Transverse colon (tissue), 4 donors: ENCODE measurements around the gene ZNF205.

Experiments
- CTCF ChIP-seq, 5 experiments: fragments of 200-600 bp in 3 of 5; fragments of 450-650 bp in 2 of 5; sonication (generic) in 3 of 5; IDR thresholded peaks; 1 replicate in 2 of 5; 2 replicates in 3 of 5; pipeline ENCODE4 v1.5.1; 2016 to 2017; ENCODE audit warnings: antibody characterized with exemption in 5 of 5, inconsistent platforms in 3 of 5, mild to moderate bottlenecking in 2 of 5, moderate library complexity in 1 of 5
- EP300 ChIP-seq: sonication (generic); formaldehyde crosslinking; IDR thresholded peaks from one replicate; pipeline ENCODE4 v1.6.1; 2017; ENCODE audit warnings: antibody characterized with exemption, low read depth
- POLR2A ChIP-seq: fragments of 450-650 bp; IDR thresholded peaks from one replicate; pipeline ENCODE4 v1.6.1; 2016; ENCODE audit warnings: antibody characterized with exemption, mild to moderate bottlenecking, moderate library complexity
- POLR2AphosphoS5 ChIP-seq, 3 donors: sonication (generic); formaldehyde crosslinking; IDR thresholded peaks; one replicate each; pipeline ENCODE4 v1.6.1; 2016; ENCODE audit warnings: antibody characterized with exemption in 3 of 3

GRCh38 chr16:3166505-3166886 is 54.1 kb downstream of the ZNF205 start:
- TF ChIP-seq CTCF (IDR thresholded peaks at IDR 0.05) (no peak), POLR2AphosphoS5 (IDR thresholded peaks at IDR 0.05) (no peak), EP300 (no peak), POLR2A (no peak)
